Superior temporal gyrus (tissue), 1 donor: ENCODE results near the gene SSBP4.
"Not testable (repeated sequence)": the region's sequence is repeated elsewhere in the genome, so short reads cannot be mapped to it uniquely, and the experiment has no call there.

Experiments
- DNase-seq: peaks from one replicate; pipeline ENCODE4 v3.0.0-alpha.2; 2016; ENCODE audit errors: extremely low spot score

The SSBP4 gene

DNA sequence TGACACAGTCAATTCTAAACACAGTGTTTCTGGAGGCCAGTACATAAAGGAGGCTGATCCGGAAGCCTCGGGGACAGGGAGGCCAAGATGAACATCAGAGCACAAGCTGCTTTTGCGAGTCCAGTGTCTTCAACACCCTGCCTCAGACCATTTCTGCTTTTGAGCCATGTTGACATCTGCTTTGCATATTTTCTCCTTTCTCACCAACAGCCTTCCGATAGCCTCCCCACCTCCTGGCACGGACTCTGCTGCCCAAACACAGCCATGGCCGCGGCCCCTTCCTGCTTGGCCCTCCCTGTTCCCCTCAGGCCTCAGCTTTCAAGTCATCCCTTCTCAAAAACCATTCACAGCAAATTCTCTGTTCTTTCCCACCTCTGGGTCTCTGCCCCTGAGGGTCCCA lies 25.4 kb upstream of the SSBP4 start:
- no peak for DNase-seq

DNA sequence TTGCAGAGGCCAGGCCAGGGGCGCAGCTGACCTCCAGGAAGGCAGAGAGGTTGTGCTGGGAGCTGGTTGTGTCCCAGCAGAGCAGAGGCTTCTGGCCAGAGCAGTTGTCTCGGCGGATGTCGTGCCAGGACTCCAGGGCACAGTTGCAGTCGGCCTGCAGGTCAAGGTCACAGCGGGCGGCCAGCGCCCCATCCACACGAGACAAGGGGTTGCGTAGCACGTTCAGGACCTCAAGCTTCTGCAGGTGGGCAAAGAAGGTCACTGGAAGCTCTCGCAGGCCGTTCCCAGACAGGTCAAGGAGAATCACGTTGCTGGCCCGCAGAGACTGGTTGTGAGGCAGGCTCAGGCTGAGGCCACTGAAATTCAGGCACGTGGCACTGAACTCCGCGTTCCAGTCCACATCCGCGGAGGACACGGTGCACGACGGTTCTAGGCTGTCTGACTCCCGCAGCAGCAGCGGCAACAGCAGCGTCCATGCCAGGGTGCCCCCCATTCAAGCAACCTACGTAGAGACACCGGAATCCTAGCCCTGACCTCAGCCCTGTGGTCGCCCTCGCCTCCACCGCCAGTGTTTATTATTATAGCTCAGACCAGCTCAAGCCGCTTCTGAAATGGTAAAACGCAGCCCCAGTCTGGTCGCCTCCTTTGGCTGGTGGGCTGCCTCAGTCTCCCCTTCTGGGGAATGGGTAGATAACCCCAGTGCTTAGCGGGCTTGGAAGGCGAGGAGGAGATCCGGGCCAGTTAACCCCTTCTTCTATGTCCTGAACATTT lies 22.5 kb upstream of the SSBP4 start:
- DNase-seq, result no peak

DNA sequence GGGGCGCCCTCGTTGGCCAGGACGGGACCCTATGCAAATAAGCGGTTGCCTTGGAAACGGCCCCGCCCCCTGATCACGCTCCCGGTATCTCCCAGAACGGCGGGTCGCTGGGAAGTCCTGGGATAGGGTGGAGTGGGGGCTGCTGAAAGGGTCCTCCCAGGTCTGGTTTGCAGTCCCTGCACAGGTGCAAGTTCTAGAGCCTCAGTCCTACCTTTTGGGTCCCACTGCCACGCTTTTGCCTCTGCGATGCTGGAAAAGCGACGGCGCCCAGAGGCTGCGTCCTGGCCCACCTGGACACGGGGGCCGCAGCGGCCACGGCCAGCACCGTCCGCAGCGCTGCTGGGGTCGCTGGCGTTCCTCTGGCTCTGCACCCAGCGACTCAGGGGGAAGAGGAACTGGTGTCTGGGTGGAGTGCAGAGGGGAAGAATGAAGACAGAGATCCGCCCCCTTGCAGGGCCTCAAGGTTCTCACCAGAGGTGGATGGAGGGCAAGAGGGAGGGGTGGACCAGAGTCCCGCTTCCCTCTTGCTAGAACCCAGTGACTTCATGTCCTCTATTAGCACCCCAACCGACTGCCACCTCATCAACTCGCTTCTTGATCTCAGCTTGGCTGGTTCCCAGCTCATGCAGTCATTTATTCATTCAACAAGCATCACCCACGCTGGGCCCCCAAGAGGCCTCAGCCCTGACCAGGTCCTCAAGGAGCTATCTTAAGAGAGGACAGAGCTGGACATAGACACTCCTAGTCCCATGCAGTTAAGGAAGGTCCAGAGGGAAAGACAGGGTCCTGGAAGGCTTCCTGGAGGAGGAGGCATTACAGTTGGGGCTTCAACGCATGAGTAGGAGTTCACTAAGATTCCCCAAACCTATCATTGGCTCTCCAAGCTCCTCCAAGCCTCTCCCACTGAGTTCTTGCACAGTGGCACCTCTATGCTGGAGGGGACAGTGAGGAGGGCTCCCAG lies 21.7 kb upstream of the SSBP4 start, which contains the start of gene LRRC25:
TSS of gene LRRC25 (minus strand) at position 381 of the 961 bp plus-strand sequence. CDS start 659 bp downstream, outside the sequence.
- DNase-seq, result no peak

DNA sequence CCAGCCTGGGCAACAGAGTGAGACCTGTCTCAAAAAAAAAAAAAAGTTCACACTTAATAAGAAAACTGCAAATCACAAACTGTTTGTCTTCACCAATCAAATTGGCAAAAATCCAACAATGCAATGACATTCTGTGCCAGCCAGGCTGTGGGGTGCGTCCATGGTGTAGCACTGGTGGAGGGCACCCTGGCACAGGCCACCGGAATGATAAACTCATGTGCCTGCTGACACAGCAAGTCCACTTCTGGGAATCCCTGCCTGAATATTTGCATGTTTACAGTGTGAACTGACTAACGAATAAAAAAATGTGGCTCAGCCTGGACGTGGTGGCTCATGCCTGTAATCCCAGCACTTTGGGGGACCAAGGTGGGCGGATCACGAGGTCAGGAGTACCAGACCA lies 20.2 kb upstream of the SSBP4 start:
- no peak for DNase-seq

DNA sequence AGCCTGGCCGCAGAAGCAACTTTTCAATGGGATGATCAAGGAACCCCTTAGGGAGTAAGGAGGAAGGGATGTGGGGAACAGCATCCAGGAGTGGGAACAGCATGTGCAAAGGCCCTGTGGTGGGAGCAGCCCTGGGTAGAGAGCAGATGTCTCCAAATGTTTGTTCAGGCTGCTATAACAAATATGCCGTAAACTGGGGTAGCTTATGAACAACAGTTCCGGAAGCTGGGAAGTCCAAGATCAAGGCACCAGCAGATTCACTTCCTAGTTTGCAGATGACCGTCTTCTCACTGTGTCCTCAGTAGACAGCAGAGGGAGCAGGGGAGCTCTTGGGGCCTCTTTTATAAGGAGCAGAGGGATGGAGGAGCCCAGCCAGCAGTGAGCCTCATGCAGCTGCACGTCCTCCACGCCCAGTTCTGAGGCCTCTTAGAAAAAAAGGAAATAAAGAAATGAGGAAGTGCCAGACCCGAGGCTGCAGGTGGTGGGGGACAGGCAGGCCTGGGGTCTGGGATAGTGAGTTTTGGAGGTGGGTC lies 17.6 kb upstream of the SSBP4 start:
- DNase-seq, result no peak

DNA sequence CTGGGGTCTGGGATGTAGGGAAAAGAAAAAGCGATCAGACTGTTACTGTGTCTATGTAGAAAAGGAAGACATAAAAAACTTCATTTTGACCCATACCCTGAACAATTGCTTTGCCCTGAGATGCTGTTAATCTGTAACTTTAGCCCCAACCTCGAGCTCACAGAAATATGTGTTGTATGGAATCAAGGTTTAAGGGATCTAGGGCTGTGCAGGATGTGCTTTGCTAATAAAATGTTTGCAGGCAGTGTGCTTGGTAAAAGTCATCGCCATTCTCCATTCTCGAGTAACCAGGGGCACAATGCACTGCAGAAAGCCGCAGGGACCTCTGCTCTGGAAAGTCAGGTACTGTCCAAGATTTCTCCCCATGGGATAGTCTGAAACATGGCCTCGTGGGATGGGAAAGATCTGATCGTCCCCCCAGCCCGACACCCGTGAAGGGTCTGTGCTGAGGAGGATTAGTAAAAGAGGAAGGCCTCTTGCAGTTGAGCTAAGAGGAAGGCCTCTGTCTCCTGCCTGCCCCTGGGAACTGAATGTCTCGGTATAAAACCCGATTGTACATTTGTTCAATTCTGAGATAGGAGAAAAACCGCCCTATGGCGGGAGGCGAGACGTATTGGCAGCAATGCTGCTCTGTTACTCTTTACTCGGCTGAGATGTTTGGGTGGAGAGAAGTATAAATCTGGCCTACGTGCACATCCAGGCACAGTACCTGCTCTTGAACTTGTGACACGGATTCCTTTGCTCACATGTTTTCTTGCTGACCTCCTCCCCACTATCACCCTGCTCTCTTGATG lies 16.5 kb upstream of the SSBP4 start:
- not testable (repeated sequence) for DNase-seq

DNA sequence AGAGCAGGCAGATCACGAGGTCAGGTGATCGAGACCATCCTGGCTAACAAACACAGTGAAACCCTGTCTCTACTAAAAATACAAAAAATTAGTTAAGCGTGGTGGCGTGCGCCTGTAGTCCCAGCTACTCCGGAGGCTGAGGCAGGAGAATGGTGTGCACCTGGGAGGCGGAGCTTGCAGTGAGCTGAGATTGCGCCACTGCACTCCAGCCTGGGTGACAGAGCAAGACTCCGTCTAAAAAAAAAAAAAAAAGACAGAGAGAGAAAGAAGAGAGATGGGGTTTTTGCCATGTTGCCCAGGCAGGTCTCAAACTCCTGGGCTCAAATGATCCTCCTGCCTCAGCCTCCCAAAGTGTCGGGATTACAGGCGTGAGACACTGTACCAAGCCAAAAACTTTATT lies 13.4 kb upstream of the SSBP4 start:
- DNase-seq, result not testable (repeated sequence)

DNA sequence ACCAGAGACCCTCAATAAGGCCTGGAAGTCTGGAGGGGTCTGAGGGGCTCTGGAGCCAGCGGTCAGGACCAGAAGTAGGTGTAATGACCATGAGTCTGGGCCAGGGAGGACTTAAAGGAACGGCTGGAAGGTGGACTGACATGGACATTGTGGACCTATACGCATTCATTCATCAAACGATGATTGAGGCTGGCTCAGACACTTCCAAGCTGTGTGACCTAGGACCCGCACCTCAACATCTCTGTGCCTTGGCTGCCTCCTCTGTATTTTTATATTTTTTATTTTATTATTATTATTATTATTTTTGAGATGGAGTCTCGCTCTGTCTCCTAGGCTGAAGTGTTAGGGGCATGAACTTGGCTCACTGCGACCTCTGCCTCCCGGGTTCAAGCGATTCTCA lies 12.4 kb upstream of the SSBP4 start:
- DNase-seq, result no peak

DNA sequence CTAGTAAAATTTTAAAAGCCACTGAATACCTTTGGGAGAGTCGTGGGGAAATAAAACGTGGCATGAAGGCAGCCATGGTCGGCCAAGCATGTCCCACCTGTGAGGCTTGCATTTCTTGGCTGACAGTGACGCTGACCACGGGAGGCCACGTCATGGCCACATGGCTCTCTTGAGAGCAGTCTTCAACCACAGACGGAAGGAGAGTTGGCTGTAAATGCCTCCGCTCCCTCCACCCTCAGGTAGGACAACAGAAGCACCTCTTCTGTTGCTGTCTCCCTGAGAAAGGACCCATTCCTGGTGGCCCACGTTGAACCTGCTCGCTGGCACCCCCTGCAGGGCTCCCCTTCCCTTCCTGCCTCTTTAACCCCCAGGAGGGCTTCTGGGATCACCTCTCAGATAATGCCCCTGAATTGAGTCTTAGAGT lies 11.1 kb upstream of the SSBP4 start:
- no peak for DNase-seq

DNA sequence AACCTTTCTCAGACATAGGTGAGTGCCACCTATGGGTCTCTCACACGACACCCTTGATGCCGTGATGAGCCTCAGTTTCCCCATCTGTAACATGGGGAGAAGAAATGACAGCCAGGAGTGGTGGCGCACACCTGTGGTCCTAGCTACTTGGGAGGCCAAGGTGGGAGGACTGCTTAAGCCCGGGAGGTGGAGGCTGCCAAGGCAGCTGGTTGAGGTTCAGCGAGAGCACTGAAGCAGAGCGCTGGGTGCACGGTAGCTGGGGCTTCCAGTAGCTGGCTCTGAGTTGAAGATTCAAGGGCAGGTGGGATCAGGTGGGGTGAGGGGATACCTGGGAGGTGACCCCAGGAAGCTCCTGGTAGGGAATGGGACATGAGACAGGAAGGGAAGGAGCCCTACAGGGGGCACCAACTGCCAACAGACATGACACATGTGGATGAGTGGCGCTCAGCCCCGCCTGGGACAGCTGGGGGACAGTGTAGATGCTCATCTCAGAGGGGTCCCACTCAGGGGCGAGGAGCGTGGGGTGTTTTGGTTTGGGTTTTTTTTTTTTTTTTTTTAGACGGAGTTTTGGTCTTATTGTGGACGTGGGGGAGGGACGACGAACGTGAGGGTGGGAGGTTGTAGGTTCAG lies 6.5 kb upstream of the SSBP4 start:
- no peak for DNase-seq

DNA sequence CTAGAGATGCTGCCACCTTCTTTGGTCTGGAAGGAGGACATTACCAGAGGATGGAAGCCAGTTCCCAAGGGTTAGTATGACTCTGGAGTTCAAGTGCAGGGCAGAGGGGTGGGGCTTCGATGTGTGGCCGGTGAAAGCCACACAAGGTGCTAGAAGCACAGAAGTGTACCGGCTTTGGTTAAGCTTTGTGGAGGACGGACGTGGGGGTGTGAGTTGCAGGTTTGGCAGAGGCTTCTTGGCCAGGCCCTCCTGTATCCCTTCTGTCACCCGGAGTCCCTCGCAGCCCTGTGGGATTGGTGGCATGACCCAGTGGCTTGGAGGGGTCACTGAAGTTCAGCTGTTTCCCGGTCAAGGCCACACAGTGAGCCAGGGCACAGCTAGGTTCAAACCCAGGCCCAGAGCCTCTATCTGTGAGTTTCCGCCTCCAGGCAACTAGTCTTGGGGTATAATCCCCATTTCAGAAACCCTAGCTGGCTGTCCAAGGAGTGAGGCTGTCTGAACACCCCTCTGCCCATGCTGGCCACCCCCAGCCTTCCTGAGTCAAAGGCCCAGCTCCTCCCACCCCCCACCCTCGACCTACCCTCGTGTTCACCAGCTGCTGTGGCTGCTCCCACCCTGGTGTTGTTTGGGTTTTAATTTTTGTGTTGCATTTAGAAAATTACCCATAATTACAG lies 4.6 kb upstream of the SSBP4 start:
- no peak for DNase-seq

DNA sequence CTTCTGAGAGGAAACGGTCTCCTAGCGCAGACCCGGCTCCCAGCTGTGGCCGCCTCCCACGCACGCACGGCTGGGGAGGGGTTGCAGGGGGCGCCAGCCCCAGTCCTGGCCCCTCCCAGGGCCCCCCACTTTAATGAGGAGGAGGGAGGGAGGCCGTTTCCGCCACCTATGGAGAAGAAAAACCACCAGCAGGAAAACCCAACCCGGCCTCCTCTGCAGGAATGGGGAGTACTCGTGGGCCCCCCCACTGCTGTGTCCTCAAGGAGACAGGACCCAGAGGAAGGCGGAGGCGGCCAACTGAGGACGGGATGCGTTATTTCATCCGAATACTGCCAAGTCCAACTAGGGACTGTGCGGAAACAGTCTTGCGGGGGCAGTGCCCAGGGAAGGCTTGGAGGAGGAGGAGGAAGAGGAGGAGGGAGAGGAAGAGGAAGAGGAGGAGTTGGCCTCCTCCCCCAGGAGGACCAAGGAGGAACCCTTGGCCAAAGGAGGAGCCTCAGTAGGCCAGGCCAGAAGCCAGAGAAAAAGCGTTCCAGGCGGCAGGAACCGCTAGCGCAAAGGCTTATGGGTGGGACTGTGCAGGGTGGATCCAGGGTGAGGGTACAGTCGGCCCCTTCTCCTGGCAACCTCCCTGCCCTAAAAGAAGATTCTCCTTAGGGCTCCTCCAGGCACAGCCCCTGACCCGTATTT lies 3.9 kb upstream of the SSBP4 start:
- peak; percentile 36 for DNase-seq

DNA sequence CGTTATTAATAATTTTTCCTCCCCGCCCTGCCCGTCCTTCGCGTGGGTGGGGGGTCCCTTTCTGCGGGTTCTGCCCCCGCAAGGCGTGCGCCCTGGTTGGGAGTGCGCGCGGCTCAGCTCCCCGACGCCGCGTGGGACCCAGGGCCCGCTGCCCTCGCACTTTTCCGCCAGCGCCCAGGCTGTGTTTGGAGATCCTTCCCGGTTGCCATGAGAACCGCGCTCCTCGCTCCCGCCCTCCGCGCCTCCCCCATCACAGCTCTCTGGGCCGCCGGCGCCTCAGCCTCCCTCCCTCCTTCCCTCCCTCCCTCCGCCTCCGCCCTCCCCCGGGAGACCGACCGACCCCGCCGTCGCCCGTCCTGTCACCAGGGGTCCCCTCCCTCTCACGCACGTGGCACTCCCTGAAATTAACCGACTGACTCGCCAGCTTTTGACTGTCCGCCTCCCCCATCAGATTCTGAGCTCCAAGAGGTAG lies 2.4 kb upstream of the SSBP4 start:
- peak; percentile 64 for DNase-seq

DNA sequence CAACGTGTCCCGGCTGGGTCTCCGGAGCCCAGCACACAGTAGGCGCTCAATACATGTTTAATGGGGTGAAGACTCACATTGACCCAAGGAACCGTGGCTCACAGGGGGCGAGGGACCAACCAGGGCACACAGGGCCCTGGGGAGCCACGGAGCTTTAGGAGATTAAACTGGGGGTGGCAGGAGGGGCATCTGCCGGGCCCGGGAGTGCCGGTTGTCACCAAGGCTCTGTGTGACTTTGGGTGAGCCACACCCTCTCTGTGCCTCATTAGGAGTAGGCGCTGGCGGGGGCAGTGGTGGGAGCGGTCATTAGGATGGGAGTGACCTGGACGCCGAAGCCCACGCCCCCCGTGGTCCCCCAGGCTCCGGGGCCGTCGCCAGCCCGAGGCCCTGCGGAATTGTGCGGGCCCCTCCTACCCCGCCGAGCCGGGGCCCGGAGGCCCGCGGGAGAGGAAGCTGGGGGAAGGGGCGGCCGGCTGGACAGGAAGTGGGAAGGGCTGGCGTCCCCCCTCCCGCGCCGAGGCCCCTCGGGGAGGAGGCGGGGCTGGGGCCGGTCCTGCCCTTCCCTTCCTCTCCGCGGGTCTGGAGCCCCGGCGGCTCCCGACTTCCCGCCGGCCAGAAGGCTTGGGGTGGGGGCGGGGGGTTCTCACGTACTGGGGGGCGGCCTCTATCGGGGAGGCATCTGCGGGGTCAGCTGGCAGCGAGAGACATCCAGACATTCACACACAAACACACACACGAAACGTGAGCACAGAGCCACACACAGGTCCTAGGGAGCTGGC lies 1.8 kb upstream of the SSBP4 start:
- no peak for DNase-seq

DNA sequence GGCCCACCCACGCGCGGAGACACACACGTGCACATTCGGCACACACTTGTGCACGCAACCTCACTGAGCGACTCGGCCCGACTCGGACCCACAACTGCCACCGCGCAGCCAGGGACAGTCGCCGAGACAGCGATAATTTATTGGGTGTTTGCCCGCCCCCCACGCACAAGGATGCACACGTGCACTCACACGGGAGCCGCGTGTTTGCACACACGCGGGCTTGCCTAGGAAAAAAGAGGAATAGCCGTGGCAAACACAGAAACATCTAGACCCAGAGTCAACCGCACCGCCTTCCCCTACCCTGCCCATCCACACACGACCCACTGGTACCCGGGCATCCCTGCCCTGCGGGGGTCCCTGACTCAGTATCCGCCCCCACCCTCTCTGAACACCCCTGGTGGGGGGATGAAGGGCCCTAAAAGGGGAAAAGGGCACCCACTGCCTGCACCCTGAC lies 1.1 kb upstream of the SSBP4 start:
- no peak for DNase-seq

DNA sequence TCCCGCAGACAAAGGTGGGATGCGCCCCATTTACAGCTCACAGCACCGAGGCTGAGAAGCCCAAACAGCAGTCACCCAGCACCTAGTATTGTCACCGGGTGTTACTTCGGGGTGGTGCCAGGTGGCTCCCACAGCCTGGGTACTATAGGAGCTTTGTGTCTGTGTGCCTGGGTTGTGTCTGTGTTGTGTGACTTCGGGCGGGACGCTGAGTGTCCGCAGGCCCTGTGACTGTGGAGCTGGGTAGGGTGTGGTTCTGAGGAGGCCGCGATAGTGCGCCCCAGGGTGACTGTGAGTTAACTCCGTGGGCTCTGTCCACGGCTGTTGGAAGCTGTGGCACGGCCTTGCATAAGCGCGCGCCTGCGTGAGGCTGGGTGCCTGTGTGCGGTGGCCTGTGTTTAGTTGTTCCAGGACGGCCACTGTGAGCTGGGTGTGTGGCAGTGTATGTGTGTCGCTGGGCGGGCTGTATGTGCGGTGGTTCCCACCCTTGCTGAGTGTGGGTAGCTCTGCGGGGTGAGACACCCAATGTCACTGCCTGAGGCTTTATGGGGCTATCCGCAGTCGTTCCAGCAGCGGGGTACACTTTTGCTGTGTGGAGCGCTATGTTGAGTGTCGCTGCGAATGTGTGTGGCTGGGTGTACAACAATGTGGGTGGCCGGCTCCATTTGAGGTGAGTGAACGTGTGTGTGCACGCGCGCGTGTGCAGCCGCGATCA lies 559 bp upstream of the SSBP4 start:
- peak; percentile 53 for DNase-seq

DNA sequence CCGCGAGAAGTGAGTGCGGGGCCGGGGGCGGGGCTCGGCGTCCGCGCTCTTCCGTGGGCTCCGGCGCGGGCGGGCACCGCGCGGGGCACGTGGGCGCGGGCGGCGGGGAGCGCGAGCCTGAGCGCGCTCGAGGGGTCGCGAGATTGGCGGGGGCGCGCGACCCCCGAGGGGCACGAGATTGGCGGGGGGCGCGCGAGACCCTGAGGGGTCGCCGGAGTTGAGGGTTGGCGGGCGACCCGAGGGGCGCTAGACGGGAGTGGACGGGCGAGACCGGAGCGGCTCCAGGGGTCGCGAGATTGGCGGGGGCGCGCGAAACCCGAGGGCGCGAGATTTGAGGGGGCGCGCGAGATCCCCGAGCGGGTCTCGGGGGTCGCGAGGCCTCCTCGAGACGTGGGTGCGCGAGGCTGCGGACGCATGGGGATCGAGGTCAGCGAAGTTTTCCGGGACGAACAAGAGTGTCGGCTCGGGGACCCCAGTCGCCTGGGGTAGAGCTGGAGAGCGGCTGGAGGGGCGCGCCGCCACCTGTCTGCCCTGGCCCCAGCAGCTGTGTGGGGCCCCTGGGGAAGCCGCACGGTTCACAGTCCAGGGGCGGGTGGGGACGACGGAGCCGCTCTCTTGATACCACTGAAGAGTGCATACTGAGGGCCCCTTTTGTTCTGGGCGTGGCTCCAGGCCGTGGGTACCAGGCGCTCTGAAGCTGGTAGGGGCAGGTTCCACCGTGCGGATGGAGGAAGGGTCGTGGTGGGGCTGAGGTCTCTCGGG lies 682 bp downstream of the SSBP4 start:
- no peak for DNase-seq

DNA sequence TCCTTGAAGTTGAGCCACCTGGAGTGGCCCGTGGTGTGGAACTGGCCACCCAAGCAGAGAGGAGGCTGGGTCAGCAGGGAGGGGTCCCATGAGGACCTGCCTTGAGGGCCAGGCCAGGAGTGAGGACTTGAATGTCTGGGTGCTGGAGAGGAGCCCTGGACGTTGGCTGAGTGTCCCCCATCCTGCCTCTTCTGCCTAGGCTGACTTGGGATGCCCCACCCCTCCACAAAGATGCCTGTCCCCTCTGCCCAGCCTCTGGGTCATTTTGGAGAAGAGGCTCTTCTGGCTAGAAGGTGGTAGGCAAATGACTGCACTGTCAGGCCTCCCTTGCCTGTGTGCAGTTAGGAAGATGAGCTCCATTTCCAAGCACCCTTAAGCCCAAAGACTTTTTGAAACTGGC lies 1.7 kb downstream of the SSBP4 start:
- DNase-seq, result no peak
